HFF-Myc (cell line): ENCODE results near the gene PSMG3.
"Not testable (repeated sequence)": the region's sequence is repeated elsewhere in the genome, so short reads cannot be mapped to it uniquely, and the experiment has no call there.

Experiments used
- DNase-seq: peaks from one replicate; pipeline ENCODE4 v3.0.0-alpha.2; 2011; ENCODE audit warnings: low read depth; ENCODE audit errors: extremely low read depth
- H3K4me3 ChIP-seq: replicated peaks from 2 replicates; pipeline ENCODE4 v1.5.1; 2011; ENCODE audit warnings: low read depth, mild to moderate bottlenecking, control low read depth, low read length
- TF ChIP-seq, protein P1 (sequence below): IDR thresholded peaks from 2 replicates; pipeline ENCODE4 v1.5.1; 2012; ENCODE audit warnings: mild to moderate bottlenecking, low read depth, low read length, control low read depth; ENCODE audit errors: missing control alignments

The PSMG3 gene

DNA sequence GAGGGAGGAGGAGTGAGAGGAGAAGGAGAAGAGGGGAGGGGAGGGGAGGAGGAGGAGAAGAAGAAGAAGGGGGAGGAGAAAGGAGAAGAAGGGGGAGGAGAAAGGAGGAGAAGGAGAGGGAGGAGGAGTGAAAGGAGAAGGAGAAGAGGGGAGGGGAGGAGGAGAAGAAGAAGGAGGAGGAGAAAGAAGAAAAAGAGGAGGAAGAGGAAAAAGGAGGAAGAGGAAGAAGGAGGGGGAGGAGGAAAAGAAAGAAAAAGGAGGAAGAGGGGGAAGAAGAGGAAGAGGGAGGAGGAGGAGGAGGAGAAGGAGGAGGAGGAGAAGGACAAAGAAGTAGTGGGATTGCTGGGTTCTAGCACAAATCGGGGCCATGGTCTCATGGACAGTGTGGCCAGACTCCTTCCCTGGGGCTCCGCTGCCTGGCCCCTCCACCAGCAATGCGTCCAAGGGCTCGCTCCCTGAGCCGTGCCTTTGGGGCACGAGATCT, 43.5 kb downstream of the PSMG3 start:
- TF ChIP-seq, protein P1, sequence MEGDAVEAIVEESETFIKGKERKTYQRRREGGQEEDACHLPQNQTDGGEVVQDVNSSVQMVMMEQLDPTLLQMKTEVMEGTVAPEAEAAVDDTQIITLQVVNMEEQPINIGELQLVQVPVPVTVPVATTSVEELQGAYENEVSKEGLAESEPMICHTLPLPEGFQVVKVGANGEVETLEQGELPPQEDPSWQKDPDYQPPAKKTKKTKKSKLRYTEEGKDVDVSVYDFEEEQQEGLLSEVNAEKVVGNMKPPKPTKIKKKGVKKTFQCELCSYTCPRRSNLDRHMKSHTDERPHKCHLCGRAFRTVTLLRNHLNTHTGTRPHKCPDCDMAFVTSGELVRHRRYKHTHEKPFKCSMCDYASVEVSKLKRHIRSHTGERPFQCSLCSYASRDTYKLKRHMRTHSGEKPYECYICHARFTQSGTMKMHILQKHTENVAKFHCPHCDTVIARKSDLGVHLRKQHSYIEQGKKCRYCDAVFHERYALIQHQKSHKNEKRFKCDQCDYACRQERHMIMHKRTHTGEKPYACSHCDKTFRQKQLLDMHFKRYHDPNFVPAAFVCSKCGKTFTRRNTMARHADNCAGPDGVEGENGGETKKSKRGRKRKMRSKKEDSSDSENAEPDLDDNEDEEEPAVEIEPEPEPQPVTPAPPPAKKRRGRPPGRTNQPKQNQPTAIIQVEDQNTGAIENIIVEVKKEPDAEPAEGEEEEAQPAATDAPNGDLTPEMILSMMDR = no peak
- H3K4me3 ChIP-seq = no peak overlapping the region
- no peak for DNase-seq

DNA sequence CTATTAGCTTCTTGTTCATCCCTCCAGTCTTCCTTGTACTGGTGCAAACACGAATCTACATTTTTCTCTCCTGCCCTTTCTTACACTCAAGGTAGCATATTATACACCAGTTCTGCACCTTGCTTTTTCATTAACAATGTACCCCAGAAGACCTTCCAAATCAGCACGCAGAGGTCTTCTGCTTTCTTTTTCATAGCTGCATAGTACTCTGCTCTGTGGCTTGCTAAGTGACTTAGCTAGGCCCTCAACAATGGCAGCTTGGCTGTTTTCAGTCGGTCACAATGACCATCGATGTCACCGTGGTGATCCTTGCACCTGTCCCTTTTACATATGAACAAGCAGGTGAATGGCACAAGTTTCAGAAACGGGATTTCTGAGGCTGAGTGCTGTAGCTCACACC, 44.4 kb downstream of the PSMG3 start:
- H3K4me3 ChIP-seq = no peak overlapping the region
- no peak for DNase-seq
- TF ChIP-seq, protein P1 = no peak

DNA sequence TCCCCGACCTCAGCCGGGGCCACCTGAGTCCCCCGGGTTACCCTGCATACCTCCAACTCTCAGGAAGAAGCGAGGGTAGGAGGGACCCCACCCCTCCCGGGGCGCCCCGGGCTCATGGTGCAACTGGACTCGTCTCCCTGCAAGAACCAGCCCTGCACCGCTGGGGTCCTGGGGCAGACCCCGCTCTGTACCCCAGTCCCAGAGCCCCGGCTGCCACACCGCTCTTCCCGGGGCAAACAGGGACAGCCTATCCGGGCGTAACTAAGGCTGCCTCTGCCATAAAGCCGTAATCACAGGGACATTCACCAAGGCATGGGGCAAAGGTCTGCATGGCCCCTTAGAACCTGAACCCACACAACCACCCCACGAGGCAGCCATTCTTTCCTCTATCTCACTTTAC, 46.0 kb downstream of the PSMG3 start:
- H3K4me3 ChIP-seq = no peak overlapping the region
- no peak for DNase-seq
- TF ChIP-seq, protein P1 = no peak

DNA sequence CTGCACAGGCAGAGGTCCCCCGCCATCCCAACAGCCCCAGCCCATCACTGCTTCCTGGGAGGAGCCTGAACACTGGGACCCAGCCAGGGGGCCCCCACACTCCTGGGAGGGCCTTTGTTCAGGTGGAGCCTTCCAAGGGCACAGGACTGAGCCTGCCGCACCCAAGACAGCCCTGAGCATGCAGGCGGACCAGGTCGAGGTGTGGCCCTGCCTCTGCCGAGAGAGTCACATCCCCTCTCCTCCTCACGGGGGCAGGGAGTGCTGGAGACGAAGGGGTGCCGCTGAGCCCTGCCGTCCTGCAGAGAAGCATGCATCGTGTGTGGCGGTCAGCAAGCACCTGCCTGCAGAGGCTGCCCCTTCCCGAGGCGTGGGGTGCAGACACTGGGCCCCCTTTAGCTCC, 46.6 kb downstream of the PSMG3 start:
- H3K4me3 ChIP-seq = no peak overlapping the region
- DNase-seq = no peak
- TF ChIP-seq, protein P1 = no peak

DNA sequence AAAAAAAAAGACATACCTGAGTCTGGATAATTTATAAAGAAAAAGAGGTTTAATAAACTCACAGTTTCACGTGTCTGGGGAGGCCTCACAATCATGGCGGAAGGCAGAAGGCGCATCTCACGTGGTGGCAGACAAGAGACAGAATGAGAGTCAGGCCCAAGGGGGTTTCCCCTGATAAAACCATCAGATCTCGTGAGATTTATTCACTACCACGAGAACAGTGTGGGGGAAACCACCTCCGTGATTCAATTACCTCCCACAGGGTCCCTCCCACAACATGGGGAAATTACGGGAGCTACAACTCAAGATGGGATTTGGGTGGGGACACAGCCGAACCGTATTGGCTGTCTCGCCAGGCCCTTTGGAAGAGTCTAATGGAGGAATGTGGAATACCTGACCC, 48.4 kb downstream of the PSMG3 start:
- DNase-seq = no peak
- no peak overlapping the region for H3K4me3 ChIP-seq
- TF ChIP-seq, protein P1 = no peak

DNA sequence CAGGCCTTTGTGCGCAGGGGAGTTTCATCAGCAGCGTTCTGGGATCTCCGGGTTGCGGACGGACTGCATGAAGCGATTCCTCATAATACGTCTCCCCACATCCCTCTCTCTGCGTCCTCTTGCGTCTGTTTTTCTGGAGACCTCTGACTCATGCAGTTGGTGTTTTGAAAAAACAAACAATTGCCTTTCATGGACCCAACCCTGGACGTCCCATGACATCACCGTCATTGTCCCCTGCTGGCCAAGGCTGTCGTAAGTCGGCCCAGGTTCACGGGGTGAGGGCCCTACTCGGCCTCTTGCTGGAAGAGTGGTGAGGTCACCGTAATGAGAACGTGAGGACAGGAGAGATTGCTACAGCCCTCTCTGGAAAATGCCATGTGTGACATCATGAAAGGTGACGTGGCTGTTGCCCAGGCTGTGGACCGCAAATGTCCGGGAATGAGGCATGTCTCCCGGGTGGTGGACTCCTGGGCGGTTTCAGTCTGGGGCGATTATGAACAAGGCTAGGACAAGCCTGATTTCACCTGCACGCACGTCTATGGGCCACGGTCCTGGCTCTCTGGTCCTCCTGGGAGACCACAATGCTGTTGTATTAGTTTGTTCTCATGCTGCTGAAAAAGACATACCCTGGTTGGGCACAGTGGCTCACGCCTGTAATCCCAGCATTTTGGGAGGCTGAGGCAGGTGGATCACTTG, 49.1 kb downstream of the PSMG3 start:
- no peak for DNase-seq
- TF ChIP-seq, protein P1 = no peak

DNA sequence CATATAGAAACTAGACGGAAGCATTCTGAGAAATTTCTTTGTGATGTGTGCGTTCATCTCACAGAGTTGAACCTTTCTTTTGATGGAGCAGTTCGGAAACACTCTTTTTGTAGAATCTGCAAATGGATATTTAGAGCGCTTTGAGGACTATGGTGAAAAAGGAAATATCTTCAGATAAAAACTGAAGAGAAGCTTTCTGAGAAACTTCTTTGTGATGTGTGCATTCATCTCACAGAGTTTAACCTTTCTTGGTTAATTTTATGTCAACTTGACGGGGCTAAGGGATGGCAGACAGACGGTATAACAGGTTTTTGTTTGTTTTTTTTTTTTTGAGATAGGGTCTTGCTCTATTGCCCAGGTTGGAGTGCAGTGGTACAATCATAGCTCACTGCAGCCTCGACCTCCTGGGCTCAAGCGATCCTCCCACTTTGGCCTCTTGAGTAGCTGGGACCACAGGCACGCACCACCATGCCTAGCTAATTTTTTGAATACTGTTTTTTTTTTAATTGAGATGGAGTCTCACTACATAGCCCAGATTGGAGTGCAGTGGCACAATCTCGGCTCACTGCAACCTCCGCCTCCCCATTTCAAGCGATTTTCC, 50.4 kb downstream of the PSMG3 start:
- not testable (repeated sequence) for H3K4me3 ChIP-seq, DNase-seq

More for the DNA sequence above, 49.1 kb downstream of the PSMG3 start:
- no peak overlapping the region for H3K4me3 ChIP-seq
